GM19238 (cell line): ENCODE results near the gene COL6A6.
"Not testable (repeated sequence)": the region's sequence is repeated elsewhere in the genome, so short reads cannot be mapped to it uniquely, and the experiment has no call there.

Experiments used
- DNase-seq: peaks from one replicate; pipeline ENCODE4 v3.0.0; 2011; ENCODE audit warnings: low spot score; ENCODE audit not compliant: insufficient read length

Gene COL6A6

DNA sequence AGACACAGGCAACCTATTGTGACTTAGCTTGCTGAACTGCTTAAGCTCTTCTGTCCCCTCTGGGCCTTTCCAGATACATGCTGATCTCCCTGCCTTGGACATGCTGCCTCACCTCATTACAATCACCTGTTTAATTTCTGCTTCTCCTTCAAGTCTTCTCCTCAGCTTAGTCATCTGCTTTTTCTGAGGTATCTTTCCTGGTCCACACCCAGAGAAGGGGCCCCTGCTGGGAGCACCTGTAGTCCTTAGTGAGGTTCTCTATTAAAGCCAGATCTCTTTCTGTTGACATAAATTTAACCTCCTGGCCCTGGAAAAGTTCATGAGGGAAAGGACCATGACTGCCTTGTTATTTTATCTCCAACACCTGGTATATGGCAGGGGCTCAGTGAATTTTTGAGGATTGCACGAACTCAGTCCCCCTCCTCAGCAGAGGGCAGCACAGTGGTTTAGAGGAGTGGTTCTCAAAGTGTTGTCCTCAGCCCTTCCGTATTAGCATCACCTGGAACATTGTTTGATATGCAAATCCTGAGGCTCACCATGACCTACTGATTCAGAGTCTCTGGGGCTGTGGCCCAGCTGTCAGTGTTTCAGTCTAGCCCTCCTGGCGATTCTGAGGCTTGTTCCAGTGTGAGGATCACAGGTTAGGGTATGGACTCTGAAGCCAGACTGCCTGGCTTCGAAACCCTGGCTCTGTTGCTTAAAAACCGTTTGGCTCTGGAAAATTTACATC, 12.7 kb downstream of the COL6A6 start:
- DNase-seq = no peak

GRCh38 chr3:130533247-130533646, 16.3 kb downstream of the COL6A6 start:
- DNase-seq = no peak

DNA sequence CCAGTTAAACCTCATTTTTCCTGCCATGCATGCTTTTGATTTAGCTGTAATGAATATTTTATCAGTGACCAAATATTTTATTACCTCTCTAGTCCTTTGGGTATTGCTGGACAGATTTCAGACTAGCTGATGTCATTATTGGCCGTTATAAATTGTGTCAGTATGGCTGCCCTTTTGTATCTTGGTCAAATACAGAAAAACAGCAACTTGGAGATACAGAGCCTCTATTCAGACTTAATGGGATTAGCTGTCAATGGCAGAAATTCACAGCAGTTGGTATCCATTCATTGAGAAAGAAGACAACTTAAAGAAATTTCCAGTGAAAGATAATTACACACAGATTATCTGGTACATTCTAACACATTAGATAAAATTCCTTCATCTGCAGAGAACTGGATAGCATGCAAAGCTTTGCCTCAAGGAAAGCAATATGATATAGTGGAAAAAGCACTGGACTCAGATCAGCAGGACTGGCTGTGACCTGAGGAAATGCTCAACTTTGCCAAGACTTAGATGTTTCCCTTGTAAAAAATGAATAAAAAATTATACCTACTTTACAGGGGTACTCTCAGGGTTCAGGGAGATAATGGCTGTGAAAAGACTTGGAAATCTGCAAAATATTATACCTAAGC, 20.8 kb downstream of the COL6A6 start:
- DNase-seq = no peak

DNA sequence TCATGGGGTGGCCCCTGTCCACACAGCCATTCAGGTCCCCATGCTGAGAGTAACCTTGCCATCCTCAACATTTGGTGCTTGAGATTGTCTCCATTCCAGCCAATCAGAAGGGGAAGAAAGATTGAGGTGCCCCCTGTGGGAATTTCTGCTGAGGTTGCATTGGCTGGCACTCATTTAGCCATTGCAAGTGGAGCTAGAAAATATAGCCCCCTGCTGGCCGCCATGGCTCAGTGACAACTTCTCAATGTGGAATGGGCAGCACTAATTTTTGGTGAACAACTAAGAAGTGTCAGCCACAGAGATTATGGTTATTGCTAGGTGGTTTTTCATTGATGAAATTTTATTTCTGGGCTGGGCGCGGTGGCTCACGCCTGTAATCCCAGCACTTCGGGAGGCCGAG, 22.0 kb downstream of the COL6A6 start:
- DNase-seq = peak; percentile 16

DNA sequence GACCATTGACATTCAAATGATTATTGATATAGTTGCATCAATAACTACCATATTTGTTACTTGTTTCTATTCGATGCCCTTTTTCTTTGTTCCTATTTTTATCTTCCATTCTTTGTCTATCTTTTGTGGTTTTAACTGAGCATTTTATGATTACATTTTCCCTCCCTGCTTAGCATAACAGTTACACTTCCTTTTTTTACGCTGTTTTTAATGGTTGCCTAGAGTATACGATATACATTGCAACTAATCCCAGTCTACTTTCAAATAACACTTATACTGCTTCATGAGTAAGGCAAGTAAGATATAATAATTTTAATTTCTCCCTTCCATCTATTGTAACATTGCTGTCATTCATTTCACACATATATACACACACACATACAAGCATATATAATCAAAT, 26.3 kb downstream of the COL6A6 start:
- no peak for DNase-seq

DNA sequence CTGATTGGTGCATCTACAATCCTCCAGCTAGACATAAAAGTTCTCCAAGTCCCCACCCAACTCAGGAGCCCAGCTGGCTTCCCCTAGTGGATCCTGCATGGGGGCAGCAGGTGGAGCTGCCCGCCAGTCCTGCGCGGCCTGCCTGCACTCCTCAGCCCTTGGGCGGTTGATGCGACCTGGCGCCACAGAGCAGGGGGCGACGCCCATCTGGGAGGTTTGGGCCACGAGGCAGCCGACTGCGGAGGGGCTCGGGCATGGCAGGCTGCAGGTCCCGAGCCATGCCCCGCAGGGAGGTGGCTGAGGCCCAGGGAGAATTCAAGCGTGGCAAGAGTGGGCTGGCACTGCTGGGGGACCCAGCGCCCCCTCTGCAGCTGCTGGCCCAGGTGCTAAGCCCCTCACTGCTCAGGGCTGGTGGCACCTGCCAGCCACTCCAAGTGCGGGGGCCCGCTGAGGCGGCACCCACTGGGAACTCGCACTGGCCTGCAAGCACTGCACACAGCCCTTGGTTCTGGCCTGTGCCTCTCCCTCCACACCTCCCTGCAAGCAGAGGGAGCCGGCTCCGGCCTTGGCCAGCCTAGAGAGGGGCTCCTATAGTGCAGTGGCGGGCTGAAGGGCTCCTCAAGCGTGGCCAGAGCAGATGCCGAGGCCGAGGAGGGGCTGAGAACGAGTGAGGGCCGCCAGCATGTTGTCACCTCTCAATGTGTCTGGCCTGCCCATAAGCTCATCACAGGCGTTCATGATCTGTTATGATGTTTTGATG, 30.1 kb downstream of the COL6A6 start:
- DNase-seq = no peak

GRCh38 chr3:130547680-130548065, 30.7 kb downstream of the COL6A6 start:
- not testable (repeated sequence) for DNase-seq

GRCh38 chr3:130548356-130548755, 31.4 kb downstream of the COL6A6 start:
- DNase-seq = no peak

DNA sequence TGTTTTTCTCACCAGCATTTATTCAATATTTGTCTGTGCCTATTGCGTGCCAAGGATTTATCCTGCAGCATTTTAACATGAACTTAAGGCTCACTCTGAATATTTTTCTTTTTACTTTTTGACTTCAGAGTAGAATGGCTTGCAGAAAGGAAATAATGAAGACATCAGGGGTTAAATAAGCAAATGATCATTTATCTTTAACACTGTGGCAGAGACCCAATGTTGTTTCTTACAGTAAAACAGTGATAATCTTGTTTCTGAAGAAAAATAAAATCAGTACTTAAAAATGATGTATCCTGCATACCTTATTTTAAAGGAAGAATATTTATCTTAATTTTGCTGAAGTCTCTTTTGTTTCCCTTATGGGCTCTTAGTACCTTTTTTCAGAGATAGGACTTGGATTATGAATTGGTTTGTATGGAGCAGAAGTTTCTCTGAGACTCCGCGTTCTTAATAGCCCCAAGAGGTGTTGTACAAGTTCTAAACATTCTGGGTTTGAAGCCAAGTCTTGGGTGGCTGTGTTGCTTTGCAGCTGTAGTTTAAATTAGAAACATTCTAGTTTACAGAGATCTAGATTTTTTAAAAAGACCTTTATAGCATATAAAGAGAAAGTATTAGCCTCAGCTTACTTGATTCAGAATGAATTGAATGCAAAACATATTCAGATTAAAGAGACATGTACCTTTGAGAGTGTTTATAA, 40.5 kb downstream of the COL6A6 start:
- DNase-seq = no peak

- no peak for DNase-seq
Measured at GRCh38 chr3:130558366-130558765, 41.4 kb downstream of the COL6A6 start.

GRCh38 chr3:130565224-130565623, 48.2 kb downstream of the COL6A6 start:
- DNase-seq = no peak
